SHP77 (cell line): ENCODE data around the gene N4BP3.
"Not testable (repeated sequence)": the region's sequence is repeated elsewhere in the genome, so short reads cannot be mapped to it uniquely, and the experiment has no call there.

Experiments used
- DNase-seq, 2 experiments: peaks; one replicate each; lab custom pipeline; 2025; lab: John Stamatoyannopoulos, UW

Gene N4BP3, protein sequence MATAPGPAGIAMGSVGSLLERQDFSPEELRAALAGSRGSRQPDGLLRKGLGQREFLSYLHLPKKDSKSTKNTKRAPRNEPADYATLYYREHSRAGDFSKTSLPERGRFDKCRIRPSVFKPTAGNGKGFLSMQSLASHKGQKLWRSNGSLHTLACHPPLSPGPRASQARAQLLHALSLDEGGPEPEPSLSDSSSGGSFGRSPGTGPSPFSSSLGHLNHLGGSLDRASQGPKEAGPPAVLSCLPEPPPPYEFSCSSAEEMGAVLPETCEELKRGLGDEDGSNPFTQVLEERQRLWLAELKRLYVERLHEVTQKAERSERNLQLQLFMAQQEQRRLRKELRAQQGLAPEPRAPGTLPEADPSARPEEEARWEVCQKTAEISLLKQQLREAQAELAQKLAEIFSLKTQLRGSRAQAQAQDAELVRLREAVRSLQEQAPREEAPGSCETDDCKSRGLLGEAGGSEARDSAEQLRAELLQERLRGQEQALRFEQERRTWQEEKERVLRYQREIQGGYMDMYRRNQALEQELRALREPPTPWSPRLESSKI

DNA sequence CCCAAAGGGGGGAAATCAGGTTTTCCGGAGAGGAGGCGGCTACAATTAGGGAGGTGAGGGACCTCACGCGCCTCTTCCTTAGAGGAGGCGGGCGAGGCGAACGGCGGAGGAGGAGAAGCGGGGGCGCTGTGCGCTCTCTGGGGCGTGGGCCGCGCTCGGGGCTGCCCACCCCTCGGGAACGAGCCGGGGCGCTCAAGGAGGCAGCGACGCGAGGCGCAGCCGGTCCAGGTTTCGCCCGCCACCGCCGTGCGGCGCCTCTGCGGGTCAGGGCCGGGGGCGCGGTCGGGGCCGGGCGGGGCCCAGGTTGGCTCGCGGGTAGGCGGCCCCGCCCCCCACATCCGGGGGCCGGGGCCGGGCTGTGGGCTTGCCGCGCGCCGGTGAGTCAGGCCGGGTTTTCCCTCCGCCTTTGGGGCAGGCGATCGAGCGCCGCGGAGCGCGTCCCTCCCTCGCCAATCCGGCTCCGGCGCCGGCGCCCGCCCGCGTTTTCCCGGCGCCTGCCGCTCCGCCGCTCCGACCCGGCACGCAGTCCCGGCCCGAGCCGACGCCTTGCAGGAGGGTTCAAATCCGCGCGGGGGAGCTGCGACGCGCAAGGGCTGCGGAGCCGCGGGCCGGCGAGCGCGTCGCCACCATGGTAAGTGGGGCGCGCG, at the start of gene N4BP3:
Gene N4BP3, plus strand, starts transcription at position 392 of the 647 bp plus-strand sequence. CDS start 6,052 bp downstream, outside the sequence.
- no peak for DNase-seq

DNA sequence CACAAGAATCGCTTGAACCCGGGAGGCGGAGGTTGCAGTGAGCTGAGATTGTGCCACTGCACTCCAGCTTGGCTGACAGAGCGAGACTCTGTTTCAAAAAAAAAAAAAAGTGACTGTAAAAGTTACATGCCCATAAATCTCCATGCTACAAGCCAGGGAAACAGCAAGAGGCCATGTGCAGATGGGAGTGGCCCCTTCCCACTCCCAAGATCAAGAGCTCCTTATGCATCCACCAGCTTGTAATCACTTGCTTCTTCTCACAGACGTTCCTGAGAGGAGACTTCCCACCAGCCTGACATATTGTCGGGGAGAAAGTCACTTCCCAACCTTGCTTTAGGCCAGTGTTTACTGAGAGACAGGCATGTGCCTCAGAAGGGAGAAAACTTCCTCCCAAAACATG, 45.6 kb upstream of the N4BP3 start:
- no peak for DNase-seq

DNA sequence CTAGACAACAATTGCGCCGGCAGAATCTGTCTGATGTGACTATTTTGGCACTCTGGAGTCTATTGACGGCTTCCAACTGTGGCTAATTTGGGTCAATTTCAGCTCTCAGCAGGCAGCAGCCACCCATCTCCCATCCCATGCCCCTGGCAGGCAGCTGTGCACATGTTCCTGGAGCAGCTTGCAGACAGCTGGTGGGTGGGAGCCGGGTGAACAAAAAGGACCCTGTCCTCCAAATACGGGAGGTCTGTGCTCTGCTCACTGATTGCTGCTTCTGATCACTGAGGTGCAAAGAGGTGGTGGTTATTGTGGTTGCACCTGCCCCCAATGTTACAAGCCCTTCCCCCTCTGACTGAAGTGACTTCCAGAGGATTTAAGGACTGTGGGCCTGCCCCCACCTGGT, 45.0 kb upstream of the N4BP3 start:
- DNase-seq = peak in 1 of 2 experiments; percentile 36

DNA sequence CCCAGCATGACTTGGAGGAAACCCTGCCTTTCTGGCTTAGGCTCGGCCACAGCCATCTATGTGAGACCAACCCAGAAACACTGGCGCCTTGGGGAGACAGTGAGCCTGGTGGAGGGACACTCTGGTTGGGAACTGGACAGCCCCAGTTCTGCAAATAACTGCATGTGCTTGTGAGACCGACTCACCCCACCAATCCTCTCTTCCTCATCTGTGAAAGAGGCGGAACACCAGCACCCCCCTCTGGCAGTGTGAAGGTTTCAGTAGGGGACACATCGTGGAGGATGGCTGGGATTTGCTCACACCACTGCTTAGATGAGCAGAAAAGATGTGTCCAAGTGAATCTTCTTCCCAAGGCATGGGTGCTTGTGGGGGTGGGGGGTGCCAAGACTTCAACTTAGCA, 43.4 kb upstream of the N4BP3 start:
- DNase-seq = peak; percentile 43 to 45

DNA sequence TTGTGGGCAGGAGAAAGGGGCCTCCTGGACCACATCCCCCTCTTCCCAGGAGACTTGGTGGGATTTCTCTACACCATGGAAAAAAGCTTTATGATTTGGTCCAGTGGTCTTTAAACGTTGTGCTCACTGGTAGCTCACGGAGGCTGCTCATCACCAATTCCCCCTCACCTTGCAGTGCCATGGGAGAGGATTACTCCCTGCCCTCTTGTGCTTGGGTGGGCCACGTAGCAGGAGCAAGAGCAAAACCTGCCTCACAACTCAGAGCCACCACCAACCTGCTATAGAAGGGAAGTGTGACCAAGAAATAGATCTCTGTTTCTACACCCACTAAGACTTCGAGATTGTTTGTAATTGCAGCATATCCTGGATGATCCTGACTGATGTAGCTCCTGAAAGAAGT, 42.2 kb upstream of the N4BP3 start:
- no peak for DNase-seq

DNA sequence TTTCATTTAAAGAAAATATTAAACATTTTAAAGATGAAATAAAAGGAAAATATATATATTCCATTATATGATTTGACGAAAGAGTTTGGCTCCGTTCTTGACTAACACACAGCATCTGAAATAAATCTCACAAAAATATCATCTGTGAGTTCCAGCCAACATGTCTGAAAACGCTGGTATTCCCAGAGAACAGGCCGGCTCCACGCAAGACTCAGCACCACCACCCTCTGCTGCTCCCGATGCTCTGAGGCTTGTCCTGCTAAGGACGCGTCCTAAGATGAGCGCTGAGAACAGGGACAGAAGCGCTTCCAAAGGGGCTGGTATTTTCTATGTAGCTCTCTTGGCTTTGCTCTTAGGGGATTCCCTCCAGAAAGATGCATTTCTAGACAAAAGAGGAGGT, 40.6 kb upstream of the N4BP3 start:
- DNase-seq = no peak

DNA sequence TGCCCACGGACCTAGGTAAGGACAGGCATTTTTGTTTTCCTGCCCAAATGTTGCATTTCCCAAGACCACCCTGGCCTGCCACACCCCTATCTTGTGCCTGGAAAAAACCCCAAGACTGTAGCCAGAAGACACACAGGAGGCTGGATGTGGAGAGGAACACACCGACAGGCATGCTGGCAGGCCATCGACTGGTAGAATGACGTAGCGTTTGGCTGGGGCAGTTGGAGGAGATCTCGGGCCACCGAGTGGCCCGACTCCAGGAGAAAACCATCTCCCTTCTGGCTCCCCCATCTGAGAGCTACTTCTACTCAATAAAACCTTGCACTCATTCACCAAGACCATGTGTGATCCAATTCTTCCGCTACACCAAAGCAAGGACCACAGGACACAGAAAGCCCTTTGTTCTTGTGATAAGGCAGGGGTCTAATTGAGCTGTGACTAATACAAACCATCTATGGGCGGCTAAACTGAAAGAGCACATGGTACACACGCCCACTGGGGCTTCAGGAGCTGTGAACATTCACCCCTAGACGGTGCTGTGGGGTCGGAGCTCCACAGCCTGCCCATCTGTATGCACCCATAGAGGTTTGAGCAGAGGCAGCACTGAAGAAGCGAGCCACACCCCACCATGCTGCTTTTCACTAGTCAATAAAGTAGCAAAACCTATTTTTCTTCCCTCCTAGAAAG, 38.9 kb upstream of the N4BP3 start:
- no peak for DNase-seq

DNA sequence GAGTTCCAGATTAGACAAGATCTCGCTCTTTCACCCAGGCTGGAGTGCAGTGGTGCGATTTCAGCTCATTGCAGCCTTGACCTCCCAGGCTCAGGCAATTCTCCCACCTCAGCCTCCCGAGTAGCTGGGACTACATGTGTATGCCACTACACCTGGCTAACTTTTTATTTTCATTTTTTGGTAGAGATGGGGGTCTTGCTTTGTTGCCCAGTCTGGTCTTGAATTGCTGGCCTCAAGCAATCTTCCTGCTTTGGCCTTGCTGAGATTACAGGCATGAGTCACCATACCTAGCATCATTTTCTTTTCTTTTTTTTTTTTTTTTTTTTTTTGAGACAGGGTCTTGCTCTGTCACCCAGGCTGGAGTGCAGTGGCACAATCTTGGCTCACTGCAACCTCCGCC, 36.4 kb upstream of the N4BP3 start:
- not testable (repeated sequence) for DNase-seq

DNA sequence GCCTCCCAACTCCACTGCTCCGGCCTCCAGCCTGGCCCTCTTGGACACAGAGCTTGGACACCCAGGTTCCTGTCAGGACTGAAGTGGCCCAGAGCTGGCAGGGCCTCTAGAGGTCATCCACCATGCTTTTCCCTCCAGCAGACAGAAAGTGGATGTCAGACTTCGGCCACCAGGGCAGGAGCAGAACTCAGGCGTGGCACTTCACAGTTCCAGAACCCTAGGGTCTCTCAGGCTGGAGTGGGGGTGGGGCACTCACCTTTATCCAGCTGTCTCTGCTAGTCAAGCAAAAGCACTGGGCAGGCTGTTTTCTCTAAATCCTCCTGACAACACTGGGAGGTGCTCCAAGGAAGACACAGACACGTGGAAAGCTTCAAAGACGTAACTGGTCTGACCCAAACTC, 35.6 kb upstream of the N4BP3 start:
- no peak for DNase-seq

DNA sequence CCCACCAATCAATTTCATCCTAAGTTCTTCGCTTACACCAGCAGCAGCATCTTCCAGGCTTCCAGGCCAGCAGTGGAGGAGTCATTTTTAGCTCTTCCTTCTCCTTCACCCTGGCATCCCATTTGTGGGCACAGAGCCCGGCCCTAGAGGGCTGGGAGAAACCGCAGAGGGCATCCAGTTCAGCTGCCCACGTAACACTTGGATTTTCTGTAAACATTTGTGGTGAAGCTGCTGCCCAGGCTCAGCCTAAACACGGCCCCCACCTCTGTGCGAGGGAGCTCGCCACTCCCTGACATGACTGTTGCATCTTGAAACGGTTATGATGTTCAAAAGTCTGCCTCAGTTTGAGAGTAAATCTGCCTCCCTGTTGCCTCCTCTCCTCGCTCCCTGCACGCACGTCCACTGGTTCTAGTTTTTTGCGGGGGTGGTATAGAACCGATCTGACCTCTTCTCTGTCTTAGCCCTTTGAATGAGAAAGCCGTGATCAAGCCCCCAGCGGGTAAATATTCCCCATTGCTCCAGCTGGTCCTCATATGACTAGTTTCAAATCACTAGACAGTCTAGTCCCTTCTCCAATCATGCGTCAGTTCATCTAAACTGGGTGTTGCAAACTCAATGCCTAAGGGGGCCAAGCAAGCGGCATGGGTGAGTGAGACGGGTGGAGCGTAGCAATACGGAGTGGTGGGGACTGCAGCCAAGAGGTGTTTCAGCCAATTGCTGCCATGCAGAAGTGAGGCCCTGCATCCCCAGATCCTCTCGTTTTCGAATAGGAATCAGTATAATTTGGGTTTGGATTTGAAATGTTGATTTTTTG, 34.9 kb upstream of the N4BP3 start:
- no peak for DNase-seq

DNA sequence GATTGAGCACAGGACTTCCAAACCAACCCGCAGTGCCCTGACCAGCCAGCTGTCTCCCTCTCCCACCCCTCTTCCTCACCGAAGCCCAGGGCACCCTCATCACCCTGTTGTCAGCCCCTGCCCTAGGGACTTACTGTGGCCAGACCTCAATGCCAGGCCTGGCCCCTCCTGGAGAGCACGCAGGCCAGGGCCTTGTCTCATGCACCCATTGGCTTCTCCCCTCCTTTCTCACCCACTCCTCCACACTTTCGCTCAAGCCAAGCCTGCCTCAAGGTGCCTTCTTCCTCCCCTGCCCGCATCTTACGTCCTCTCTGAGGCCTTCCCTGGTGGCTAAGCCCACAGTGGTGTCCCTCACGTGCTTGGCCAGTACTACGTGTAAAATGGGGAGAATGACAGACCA, 33.3 kb upstream of the N4BP3 start:
- no peak for DNase-seq

DNA sequence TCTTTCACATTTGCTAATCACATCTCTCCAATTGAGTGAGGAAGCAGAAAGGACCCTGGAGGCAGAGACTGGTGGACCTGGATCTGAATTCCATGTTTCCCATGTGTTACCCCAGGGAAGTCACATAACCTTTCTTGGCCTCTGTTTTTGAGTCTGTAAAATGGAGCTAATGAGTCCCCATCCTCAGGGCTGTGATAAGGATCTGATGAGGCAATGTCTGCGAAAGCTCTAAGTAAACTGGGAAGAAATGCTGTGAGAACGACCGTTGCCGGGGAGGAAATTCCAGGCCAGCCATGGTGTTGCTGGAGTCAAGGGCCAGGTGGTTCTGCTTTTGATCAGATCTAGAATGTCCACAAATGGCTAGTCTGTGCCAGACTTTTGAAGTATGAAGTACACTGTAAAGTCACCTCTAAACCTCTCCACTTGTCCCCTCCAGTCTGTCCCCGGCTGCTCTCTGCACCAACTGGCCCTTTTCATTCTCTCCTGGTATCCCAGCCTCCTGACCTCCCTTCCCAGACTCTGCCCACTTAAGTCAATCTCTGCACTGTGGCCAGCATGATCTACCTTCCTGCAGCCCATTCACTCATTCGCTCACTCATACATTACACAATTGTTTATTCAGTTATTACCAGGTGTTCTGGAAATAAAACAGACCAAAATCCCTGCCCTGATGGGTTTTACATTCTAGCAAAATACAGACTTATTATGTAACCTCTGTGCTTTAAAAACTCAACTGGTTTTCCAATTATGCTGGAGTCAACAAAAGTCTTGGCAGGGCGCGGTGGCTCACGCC, 32.5 kb upstream of the N4BP3 start:
- no peak for DNase-seq

DNA sequence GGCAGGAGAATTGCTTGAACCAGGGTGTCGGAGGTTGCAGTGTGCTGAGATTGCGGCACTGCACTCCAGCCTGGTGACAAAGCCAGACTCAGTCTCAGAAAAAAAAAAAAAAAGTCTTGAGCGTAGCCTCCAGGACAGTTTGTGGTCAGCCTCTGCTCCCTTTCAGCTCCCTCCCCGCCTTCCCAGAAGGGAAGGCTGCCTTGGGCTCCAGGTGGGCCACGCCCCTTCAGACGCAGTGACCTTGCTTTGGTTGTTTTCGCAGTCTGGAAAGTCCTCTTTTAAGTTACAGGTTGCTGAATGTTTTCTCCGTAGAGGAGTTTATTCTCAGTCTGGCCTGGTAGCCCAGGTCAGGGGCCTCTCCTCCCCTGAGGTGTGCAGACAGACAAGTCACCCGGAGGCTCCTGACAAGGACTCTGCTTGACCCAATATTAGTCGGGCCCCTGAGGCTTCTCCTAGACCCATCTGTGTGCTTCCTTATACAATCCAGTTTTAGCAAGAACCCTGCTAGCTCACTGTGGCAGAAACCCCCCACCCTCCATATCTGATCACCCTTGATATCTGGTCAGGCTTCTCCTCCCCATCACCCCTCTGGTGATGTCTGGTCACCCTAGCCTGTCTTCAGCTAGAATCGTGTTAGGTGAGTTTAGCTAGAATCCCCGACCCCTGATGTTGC, 31.6 kb upstream of the N4BP3 start:
- no peak for DNase-seq

DNA sequence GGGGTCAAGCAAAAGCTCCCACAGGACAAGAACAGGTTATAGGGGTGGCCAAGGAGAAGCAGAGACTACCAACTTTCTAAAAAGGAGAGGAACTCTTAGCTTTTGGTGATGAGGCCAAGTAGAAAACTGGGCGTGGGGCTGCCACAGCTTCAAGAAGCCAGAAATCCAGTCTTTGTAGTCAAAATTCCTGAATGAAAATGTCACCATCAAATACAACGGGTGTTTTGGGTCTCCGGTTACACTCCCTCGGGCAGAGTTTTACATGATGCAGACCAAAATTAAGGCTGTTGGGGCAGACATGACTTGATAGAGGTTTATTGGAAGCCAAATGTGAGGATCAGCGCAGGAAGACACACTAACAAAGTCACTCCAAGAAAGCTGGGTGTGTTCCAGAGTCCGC, 29.4 kb upstream of the N4BP3 start:
- DNase-seq = no peak

DNA sequence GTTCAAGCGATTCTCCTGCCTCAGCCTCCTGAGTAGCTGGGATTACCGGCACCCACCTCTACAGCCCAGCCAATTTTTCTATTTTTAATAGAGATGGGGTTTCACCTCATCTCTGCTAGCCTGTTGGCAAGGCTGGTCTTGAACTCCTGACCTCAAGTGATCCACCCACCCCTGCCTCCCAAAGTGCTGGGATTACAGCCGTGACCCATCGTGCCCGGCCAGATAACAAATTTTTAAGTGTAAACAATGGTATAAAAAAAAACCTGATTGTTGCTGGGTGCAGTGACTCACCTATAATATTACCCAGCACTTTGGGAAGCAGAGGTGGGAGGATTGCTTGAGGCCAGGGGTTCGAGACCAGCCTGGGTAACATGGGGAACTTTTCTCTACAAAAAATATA, 28.0 kb upstream of the N4BP3 start:
- no peak for DNase-seq

DNA sequence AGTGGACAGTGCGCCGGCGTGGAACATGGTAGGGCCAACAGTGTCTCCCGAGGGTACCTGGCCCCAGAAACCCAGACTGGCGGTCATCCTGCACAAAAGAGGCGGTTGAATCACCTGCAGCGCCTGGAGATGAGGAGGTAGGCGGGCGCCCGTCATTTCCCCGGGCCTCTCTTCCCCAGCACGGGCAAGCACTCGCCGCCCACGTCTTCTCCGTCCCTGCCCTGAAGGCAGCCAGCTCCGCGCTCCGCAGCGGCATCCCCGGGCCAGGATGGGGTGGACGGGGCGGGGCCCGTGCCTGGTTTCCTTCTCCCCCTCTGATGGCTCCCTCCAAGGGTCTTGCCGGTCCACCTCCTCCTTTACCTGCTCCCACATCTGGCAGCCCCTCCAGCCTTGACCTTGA, 27.1 kb upstream of the N4BP3 start:
- no peak for DNase-seq

DNA sequence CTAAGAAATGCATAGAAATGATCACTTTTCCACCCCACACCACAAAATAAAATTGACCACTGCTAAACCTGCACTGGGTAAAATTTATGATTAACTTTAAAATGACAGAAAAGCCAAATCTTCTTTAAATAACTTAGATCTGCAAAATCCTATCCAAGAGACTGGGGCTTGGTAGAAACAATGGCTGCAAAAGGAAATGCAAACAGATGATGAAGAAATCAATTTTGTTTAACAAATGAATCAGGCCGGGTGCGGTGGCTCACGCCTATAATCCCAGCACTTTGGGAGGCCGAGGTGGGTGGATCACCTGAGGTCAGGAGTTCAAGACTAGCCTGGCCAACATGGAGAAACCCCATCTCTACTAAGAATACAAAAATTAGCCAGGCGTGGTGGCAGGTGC, 26.1 kb upstream of the N4BP3 start:
- DNase-seq = not testable (repeated sequence)

DNA sequence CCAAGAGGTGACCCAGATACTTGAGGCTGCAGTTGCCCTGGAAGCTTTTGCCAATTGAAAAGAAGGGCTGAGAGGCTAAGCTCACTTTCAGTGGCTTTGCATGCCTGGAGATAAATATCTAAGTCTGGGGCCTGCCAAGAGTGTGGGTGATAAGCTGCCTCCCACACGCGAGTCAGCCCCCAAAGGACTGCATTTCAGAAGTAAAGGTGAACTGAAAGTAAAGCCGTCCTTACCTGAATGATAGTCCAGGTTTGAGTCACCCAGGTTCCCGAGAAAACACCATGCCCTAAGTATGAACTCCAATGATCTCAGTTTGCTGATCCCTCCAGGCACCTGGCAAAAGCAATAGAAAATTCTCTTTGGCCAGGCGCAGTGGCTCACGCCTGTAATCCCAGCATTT, 22.5 kb upstream of the N4BP3 start:
- no peak for DNase-seq

DNA sequence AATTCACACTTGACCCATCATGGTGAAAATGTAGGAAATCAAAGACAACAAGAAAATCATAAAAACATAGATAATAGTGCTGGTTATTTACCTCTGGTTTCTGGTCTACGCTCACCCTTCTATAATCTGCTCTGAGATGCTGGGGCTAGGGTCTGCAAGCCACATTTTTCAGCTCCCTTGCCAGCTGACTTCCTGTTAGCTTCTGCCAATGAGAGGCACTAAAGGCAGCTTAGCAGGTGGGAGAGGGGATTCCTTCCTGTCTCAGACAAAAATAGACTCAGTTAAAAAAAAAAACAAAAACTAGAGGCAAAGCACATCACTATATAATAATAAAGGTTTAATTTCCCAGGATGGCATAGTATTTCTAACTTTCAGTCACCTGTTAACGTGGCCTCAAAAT, 20.2 kb upstream of the N4BP3 start:
- no peak for DNase-seq

DNA sequence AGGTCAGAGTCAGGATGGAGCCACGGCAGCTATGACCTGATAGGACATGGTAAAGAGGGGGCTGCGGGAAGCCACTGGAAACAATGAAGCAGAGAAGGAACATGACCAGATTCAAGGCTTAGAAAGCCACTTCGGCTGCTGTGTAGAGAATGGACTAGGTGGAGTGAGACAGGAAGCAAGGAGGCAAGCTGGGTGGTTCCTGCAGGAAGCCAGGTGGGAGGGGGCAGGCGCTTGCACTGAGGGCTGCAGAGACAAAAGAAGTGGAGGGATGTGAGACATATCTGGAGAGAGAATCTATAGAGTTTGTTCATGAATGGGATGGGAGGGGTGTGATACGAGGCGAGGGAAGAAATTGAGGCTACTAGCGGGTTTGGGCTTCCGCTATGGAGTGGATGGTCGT, 19.0 kb upstream of the N4BP3 start:
- no peak for DNase-seq

DNA sequence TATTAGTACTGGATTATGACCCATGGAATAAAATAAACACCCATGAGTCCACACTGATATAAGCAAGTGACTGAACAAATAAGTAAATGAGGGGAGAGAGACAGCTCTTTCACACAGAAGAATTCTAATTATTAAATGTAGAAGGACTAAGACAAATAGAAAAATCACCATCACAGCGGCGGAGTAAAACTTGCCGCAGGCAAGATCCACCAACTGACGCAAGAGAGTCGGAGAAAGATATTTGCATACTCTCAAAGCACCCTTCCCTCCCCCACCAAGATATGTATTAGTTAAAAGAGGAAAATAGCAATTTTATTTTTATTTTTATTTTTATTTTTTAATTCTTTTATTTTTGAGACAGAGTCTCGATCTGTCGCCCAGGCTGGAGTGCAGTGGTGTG, 14.6 kb upstream of the N4BP3 start:
- no peak for DNase-seq
